Stimulated activated naive B cell treated with anti-CD40 and anti-IgM and Interleukin-4, amounts not matched to agents 10 μg/mL and 1 μg/mL and 100 μg/mL, for 72 hours (primary cell): ENCODE measurements around the gene PHACTR1.

Experiments
- ATAC-seq, 2 donors: fragments of 150-1000 bp; cut with Tn5 transposase; replicated peaks; 2 replicates each; pipeline ENCODE4 v1.10.0; 2021; ENCODE audit warnings: moderate library complexity in 1 of 2
- DNase-seq: peaks from one replicate; pipeline ENCODE4 v3.0.0; 2021
- H3K27ac Mint-ChIP-seq: one replicate; pipeline ENCODE4 v1.8.0; 2022; ENCODE audit warnings: mild to moderate bottlenecking, mixed read lengths
- H3K27me3 Mint-ChIP-seq, 2 donors: one replicate each; pipeline ENCODE4 v1.8.0; 2022; ENCODE audit warnings: mixed read lengths in 2 of 2
- H3K36me3 Mint-ChIP-seq, 2 donors: one replicate each; pipeline ENCODE4 v1.8.0; 2022; ENCODE audit warnings: mixed read lengths in 2 of 2, mild to moderate bottlenecking in 1 of 2
- H3K4me1 Mint-ChIP-seq, 2 donors: one replicate each; pipeline ENCODE4 v1.8.0; 2022; ENCODE audit warnings: mixed read lengths in 2 of 2, mild to moderate bottlenecking in 1 of 2
- H3K4me3 Mint-ChIP-seq, 2 donors: one replicate each; pipeline ENCODE4 v1.8.0; 2022; ENCODE audit warnings: mild to moderate bottlenecking in 2 of 2, mixed read lengths in 2 of 2, moderate library complexity in 1 of 2
- H3K9me3 Mint-ChIP-seq, 2 donors: one replicate each; pipeline ENCODE4 v1.8.0; 2022; ENCODE audit warnings: mixed read lengths in 2 of 2, mild to moderate bottlenecking in 1 of 2

The PHACTR1 gene

DNA sequence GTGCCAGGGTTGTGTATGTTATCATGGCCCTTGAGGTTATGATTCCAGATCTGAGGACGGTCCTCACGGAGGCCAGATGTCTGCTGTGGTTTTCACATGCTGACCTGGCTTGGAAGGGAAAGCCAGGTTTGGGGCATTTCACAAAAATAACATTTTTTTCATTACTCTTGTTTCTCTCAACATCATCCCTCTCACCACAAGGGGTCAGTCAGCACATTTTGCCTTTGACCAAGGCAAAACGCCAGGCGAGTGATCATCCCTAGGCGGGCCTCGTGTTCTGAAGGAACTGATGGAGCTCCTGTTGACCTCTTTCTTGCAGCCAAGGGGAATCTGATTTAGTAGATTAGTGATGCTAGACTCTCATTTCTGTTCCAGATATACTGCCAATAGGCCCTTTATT, 478.3 kb downstream of the PHACTR1 start:
- Mint-ChIP-seq H3K4me1 (peaks cover 18 to 33% of the 10 kb centered on the region in 2 donors), H3K27ac (no peak overlapping the region), H3K36me3 (no peaks in the 10 kb centered on the region), H3K9me3 (no peaks in the 10 kb centered on the region), H3K4me3 (no peak overlapping the region), H3K27me3 (no peaks in the 10 kb centered on the region)
- ATAC-seq: peak; percentile 77 to 85
- peak; percentile 50 for DNase-seq

DNA sequence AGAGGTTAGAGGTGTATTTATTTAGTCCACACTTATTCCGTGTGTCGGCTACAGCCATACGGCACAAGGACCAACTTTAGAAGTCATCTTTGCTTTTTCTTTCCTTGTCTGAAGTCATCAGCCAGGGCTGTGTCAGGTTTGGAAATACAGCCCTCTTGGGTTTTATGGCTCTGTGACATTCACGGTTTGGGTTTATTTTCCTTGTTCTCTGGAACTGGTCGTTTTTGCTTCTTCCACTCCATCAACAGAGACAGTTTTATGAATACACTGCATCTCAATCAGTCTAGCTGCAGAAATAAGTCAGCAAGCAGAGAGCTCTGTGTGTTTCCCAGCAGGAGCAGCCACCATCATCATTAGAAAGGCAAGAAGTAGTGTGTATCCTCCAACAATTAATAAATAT, 479.2 kb downstream of the PHACTR1 start:
- ATAC-seq: no peak
- Mint-ChIP-seq H3K9me3 (no peaks in the 10 kb centered on the region), H3K27me3 (no peaks in the 10 kb centered on the region), H3K27ac (peak overlapping the region; percentile 28), H3K4me3 (no peak overlapping the region), H3K36me3 (no peaks in the 10 kb centered on the region), H3K4me1 (peaks cover 17 to 32% of the 10 kb centered on the region in 2 donors)
- DNase-seq: no peak

DNA sequence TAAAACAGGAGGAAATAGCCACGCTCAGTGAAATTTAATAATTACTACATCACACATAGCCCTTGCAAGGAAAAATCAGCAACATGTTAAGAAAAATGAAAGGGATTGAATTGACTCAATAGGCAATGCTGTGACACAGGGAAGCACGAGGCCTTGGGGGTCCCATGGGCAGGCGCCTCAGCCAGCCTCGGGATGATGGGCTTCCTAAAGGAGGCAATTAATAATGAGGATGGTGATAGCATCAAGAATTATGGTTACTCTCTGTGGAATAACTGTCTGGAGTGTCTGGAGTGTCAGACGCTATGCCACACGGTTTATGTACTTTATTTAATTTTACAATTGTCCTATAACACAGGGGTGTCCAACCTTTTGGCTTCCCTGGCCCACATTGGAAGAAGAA, 481.6 kb downstream of the PHACTR1 start:
- H3K9me3 Mint-ChIP-seq: no peaks in the 10 kb centered on the region
- no peak overlapping the region for H3K27ac Mint-ChIP-seq
- ATAC-seq (no peak), DNase-seq (no peak)
- H3K36me3 Mint-ChIP-seq: no peaks in the 10 kb centered on the region
- H3K4me3 Mint-ChIP-seq: no peak overlapping the region
- H3K27me3 Mint-ChIP-seq: no peaks in the 10 kb centered on the region
- H3K4me1 Mint-ChIP-seq: peaks cover 16 to 29% of the 10 kb centered on the region in 2 donors

DNA sequence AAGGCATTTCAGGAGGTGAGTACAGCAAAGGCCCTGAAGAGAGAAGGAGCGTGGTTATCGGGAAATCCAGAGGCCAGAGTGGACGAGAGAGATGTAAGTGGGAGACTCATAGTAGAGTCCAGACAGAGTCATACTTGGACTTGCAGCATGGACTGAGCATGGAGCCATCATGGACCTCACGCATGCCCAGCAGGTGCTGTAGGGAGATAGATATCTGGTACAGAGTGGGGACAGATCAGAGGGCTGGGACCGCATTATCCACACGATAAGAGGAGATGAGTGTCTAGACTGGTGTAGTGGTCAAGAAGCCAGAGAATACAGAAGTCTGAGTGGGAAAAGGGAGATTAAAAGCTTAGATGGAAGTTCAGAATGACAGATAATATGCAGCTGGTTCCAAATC, 484.8 kb downstream of the PHACTR1 start:
- peaks cover 14 to 19% of the 10 kb centered on the region in 2 donors for H3K4me1 Mint-ChIP-seq
- H3K36me3 Mint-ChIP-seq: no peaks in the 10 kb centered on the region
- DNase-seq (no peak), ATAC-seq (no peak)
- H3K27me3 Mint-ChIP-seq: no peaks in the 10 kb centered on the region
- no peak overlapping the region for H3K27ac Mint-ChIP-seq
- peaks cover 0 to 2% of the 10 kb centered on the region in 2 donors for H3K9me3 Mint-ChIP-seq
- H3K4me3 Mint-ChIP-seq: no peak overlapping the region

DNA sequence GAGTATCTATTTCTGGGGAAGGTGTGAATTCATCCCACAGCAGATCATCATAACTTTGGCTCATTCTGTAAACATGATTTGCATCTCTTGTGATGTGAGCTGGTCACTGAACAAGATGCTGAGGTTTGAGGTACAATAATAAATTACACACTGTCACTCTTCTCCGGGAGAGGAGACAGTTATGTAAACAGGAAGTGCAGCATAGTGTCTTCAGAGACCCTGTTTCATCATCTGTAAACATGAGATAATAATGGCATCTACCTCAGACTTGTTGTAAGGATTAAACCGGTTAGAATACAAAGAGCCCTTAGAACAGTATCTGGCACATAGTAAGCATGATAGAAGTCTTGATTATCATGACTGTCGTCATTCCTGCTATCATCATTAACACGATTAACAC, 486.6 kb downstream of the PHACTR1 start:
- no peak overlapping the region for H3K27ac Mint-ChIP-seq
- ATAC-seq: no peak
- H3K27me3 Mint-ChIP-seq: no peaks in the 10 kb centered on the region
- peaks cover 14 to 19% of the 10 kb centered on the region in 2 donors for H3K4me1 Mint-ChIP-seq
- no peak overlapping the region for H3K4me3 Mint-ChIP-seq
- no peaks in the 10 kb centered on the region for H3K36me3 Mint-ChIP-seq
- H3K9me3 Mint-ChIP-seq: peaks cover 0 to 2% of the 10 kb centered on the region in 2 donors
- no peak for DNase-seq

DNA sequence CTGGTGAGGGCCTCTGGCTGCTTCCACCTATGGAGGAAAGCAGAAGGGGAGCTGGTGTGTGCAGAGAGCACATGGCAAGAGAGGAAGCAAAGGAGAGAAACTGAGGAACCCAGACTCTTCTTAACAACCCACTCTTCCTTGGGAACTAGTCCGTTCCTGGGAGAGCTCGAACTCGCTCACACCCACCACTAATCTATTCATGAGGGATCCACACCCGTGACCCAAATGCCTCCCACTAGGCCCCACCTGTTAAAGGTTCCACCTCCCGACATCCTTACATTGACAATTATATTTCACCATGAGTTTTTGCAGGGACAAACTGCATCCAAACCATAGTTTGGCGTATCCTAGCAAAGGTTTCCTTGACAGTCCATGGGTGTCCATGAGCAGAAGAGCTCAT, 488.5 kb downstream of the PHACTR1 start:
- H3K4me1 Mint-ChIP-seq: peaks cover 17 to 26% of the 10 kb centered on the region in 2 donors

DNA sequence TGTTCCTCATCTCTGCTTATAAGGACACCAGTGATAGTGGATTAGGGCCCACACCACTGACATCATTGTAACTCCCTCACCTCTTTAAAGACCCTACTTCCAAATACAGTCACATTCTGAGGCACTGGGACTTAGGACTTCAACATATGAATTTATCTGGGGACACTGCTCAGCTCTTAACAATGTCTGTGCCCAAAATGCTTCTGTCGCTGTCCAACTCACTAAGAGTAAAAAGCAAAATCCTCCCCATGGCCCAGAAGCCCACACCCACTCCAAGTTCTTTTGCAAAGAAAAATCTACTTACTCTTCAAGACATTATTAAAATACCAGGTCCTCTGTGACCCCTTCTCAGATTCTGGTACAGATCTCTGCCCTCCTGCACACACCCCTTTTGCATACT, 495.5 kb downstream of the PHACTR1 start:
- Mint-ChIP-seq H3K27me3 (no peaks in the 10 kb centered on the region), H3K27ac (no peak overlapping the region), H3K4me3 (no peak overlapping the region), H3K36me3 (peaks cover 0 to 3% of the 10 kb centered on the region in 2 donors), H3K4me1 (peaks cover 10 to 22% of the 10 kb centered on the region in 2 donors), H3K9me3 (no peaks in the 10 kb centered on the region)
- ATAC-seq (no peak), DNase-seq (no peak)

More for the DNA sequence above, 488.5 kb downstream of the PHACTR1 start:
- DNase-seq (no peak), ATAC-seq (no peak)
- no peaks in the 10 kb centered on the region for H3K36me3 Mint-ChIP-seq
- no peaks in the 10 kb centered on the region for H3K27me3 Mint-ChIP-seq
- H3K27ac Mint-ChIP-seq: no peak overlapping the region
- H3K9me3 Mint-ChIP-seq: peaks cover 0 to 2% of the 10 kb centered on the region in 2 donors
- no peak overlapping the region for H3K4me3 Mint-ChIP-seq

DNA sequence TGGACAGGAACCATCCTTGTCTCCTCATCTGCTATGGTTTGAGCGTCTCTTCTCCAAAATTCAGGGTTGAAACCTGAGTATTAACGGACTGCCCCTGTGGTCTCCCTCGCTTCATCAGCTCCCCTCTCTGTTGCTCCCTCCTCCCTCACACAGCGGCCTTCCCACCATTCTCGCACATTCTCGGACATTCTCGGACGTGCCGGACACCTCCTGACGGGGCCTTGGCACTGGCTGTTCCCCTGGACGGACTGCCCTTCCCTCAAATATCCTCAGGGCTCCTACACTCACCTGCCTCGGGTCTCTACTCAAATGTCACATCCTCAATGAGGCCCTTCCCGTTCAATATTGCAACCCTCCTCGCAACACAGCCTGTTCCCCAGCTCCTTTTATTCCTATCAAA, 496.0 kb downstream of the PHACTR1 start:
- no peak overlapping the region for H3K27ac Mint-ChIP-seq
- peaks cover 10 to 26% of the 10 kb centered on the region in 2 donors for H3K4me1 Mint-ChIP-seq
- H3K9me3 Mint-ChIP-seq: no peaks in the 10 kb centered on the region
- no peak overlapping the region for H3K4me3 Mint-ChIP-seq
- DNase-seq (no peak), ATAC-seq (no peak)
- peaks cover 0 to 3% of the 10 kb centered on the region in 2 donors for H3K36me3 Mint-ChIP-seq
- no peaks in the 10 kb centered on the region for H3K27me3 Mint-ChIP-seq

DNA sequence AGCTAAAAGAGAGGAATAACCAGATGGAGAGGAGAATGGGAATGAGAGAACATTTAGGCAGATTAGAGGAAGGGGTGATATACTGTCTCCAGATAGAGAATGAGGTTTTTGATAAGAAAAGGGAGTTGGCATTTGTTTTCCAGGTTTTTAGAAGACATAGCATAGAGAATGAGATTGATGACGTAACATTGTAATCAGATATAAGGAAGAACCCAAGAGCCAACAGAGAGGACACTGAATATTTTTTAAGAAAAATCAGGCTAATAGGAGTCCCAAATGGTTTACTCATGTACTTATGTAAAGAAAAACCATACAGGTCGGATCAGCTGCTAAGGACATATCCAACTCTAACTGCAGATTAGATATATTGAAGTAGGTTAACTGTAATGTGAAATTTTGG, 498.8 kb downstream of the PHACTR1 start:
- no peak overlapping the region for H3K4me3 Mint-ChIP-seq
- H3K9me3 Mint-ChIP-seq: no peaks in the 10 kb centered on the region
- peaks cover 0 to 3% of the 10 kb centered on the region in 2 donors for H3K36me3 Mint-ChIP-seq
- no peaks in the 10 kb centered on the region for H3K27me3 Mint-ChIP-seq
- peaks cover 9 to 34% of the 10 kb centered on the region in 2 donors for H3K4me1 Mint-ChIP-seq
- DNase-seq (no peak), ATAC-seq (no peak)
- no peak overlapping the region for H3K27ac Mint-ChIP-seq

DNA sequence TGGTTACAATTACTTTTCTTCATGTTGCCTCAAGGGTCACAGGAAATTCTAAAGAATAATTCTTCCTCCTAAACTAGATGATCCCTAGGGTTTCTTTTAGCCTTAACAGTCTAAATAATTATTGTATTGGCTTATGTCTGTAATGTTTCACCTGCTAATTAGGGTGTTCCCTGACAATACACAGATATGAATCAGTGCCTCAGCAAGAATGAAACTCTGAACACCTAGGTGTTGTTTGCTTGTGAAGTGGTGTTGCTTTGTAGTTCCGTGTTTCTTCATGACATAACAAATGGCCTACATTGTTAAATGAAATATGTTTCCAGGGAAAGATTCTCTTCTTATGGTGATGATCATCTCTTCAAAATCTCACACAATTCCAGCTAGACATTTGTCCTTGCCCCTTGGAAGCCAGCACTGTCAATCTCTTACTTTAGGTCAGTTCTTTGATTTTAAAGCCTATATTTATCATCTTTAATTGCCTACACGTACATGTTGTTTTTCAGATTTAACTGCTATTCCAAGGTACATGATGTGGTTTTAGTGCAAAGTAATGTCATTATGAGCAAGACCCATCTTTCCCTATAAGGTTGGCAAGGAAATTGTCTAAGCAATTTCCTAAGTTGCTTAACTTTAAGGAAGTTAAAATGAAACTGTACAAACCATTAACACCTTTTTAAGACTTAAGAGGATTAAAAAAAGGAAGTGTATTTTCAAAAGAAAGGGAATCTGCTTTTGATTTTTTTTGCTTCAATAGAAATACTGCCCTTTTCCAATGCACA, 499.9 kb downstream of the PHACTR1 start:
- no peak overlapping the region for H3K4me3 Mint-ChIP-seq
- H3K36me3 Mint-ChIP-seq: peaks cover 0 to 3% of the 10 kb centered on the region in 2 donors
- no peak for ATAC-seq
- no peaks in the 10 kb centered on the region for H3K9me3 Mint-ChIP-seq
- H3K4me1 Mint-ChIP-seq: peaks cover 9 to 34% of the 10 kb centered on the region in 2 donors
- H3K27me3 Mint-ChIP-seq: no peaks in the 10 kb centered on the region
- no peak overlapping the region for H3K27ac Mint-ChIP-seq
- DNase-seq: no peak

DNA sequence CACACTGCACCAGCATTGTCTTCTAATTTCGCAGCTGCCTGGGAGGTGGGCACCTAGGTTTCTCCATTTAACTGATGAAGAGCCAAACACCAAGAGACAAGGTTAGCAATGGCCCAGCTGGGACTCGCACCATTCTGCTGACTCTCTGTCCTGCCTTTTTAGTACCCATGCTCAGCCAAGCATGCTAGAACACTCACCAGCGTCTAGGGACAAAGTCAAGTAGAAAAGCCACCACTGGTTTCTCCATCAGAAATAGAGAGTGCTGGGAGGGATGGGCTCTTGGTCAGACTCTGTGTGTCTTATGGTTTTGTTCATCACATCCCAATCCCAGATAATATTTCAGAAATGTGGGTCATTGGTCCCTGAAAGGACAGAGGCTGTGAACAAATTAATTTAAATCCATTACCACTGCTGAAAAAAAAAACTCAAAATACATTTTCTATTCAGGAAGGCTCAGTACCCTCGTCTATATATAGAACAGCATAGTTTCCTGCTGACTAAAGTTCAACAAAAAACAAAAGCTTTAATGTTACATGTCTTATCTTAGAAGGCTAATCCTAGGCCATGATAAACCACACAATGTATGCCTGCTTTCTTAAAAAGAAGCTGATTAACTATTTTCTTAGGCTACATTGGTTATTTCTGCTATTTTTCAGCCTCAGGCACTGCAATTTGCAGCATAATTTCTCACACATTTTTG, 500.8 kb downstream of the PHACTR1 start:
- Mint-ChIP-seq H3K4me3 (peak overlapping the region in 1 of 2 donors; percentile 31), H3K27me3 (no peaks in the 10 kb centered on the region), H3K36me3 (peaks cover 0 to 3% of the 10 kb centered on the region in 2 donors), H3K4me1 (peaks cover 9 to 34% of the 10 kb centered on the region in 2 donors), H3K9me3 (no peaks in the 10 kb centered on the region), H3K27ac (no peak overlapping the region)
- ATAC-seq: peak; percentile 71 to 82
- DNase-seq: no peak

DNA sequence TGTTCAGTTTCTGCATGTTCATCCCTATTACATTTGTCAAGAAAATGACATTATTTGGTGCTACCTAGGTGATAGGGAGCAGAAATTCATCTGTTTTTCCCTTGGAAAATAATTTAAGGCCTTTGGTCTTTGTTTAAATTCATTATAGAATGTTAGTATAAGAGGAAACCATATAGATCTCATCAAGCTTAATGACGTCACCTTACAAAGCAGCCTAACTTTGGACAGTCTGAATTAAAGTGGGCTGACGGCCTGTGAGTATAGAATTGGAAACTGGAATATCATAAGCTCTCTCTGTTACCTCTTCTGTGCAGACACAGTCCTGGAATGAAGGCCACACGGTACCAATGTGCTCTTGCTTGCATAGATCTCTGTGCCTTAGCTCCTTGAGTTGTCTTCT, 503.7 kb downstream of the PHACTR1 start:
- Mint-ChIP-seq H3K9me3 (no peaks in the 10 kb centered on the region), H3K27ac (no peak overlapping the region), H3K4me3 (no peak overlapping the region), H3K27me3 (no peaks in the 10 kb centered on the region), H3K4me1 (peaks cover 9 to 29% of the 10 kb centered on the region in 2 donors), H3K36me3 (peaks cover 0 to 2% of the 10 kb centered on the region in 2 donors)
- DNase-seq (no peak), ATAC-seq (no peak)

DNA sequence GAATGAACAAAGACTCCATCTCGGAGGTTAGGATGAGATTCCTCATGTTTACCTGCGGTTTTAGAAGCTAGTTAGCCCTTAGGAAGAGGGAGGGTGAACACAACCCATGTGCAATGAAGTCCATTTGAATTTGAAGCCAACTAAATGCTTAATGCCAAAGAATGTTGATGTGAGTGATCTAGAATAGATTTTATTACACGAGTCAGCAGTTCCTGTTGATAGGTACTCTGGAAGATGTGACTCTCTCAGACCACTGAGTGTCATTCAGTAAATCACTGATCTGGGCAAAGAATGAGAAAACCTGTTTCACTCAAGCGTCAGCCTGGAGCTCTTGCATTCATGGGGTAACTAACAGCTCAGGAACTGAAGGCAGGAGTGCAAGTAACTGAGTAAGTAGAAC, 505.5 kb downstream of the PHACTR1 start:
- H3K27me3 Mint-ChIP-seq: no peaks in the 10 kb centered on the region
- no peaks in the 10 kb centered on the region for H3K9me3 Mint-ChIP-seq
- H3K4me3 Mint-ChIP-seq: no peak overlapping the region
- ATAC-seq: no peak
- no peak for DNase-seq
- peaks cover 4 to 20% of the 10 kb centered on the region in 2 donors for H3K4me1 Mint-ChIP-seq
- no peak overlapping the region for H3K27ac Mint-ChIP-seq
- H3K36me3 Mint-ChIP-seq: peaks cover 6 to 8% of the 10 kb centered on the region in 2 donors

DNA sequence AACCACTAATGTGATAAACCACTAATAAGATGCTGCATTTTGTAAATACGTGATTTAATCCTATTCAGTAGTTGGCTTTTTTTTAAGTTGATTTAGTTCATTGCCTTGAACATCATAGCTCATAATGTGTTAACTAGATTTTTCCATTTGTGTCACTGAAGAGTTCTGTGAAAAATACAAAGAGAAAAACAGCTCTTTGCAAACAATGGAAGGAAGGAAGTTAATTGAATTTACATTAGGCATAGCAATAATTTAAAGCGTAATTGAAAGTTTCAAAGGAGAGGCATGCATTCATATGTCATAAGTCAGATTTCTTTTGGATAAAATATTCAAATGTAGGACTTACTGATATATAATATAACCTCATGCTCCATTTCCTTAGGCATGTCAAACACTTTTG, 509.5 kb downstream of the PHACTR1 start:
- peaks cover 0 to 6% of the 10 kb centered on the region in 2 donors for H3K27me3 Mint-ChIP-seq
- H3K4me3 Mint-ChIP-seq: no peak overlapping the region
- peaks cover 0 to 4% of the 10 kb centered on the region in 2 donors for H3K9me3 Mint-ChIP-seq
- H3K36me3 Mint-ChIP-seq: peaks cover 13 to 16% of the 10 kb centered on the region in 2 donors
- H3K27ac Mint-ChIP-seq: no peak overlapping the region
- DNase-seq (no peak), ATAC-seq (no peak)
- H3K4me1 Mint-ChIP-seq: peaks cover 17 to 30% of the 10 kb centered on the region in 2 donors
